CD4-positive, alpha-beta T cell treated with Interleukin-21 for 1 hour (primary cell): ENCODE data around the gene CC2D2A.
A peak's percentile ranks its signal among the peaks of the same experiment; 100 is the strongest.
"Not testable (repeated sequence)": the region's sequence is repeated elsewhere in the genome, so short reads cannot be mapped to it uniquely, and the experiment has no call there.

ENCODE experiments used
- DNase-seq: peaks from one replicate; pipeline ENCODE4 v3.0.0-alpha.2; 2020

CC2D2A gene

GRCh38 chr4:15470128-15470475, 420 bp downstream of the CC2D2A start:
- DNase-seq, result no peak

GRCh38 chr4:15476396-15476795, 6.7 kb downstream of the CC2D2A start:
- DNase-seq, result no peak

GRCh38 chr4:15478724-15479088, 9.0 kb downstream of the CC2D2A start:
- DNase-seq, result no peak

GRCh38 chr4:15479089-15479912, 9.6 kb downstream of the CC2D2A start:
- peak; percentile 10 for DNase-seq

- DNase-seq, result no peak
These were observed 10.2 kb downstream of the CC2D2A start for GRCh38 chr4:15479913-15480185.

DNA sequence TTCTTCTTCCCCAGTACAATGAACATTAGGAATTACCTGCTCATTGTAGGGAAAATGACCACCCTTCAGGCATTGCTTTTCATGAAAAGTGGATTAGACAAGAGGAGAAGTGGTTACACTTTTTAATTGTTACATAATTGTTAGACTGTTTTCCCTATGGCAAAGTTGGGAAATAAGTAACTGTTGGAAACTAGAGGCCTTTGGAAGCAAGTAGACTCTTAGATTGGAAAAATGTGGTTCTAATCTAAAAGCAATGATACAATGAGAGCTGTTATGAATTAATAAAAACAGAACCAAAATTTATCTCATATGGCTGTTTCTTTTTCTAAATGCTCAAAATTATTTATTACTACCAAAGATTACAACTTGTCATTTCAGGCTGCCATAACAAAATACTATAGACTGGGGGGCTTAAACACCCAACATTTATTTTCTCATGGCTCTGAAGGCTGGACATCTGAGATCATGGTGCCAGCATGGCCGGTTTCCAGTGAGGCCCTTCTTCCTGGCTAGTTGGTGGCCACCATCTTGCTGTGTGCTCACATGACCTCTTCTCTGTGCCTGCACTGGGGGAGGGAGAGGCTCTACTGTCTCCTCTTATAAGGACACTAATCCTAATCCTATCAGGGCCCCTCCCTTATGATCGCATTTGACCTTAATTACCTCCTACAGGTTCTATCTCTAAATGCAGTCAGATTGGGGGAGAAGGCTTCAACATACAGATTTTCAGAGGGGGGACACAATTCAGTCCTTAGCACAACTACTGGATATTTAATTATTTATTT, 12.5 kb downstream of the CC2D2A start:
- no peak for DNase-seq

DNA sequence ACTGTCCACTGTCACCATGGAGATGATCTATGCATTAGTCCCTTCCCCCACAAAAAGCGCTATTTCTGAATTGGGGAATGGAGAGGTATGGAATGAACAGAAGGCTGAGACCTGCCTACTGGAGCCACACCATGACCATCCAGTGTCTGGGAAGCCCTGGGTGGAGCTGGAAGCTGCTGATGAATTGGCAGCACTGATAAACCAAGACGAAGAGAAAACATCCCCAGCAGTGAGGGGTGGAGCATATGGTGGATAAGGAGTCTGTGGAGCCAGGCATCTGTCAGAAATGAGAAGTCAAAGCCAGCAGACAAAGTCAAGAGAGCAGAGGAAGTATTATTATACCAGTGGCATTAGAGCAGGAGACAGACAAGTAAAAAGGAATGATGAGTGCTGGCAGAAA, 13.2 kb downstream of the CC2D2A start:
- DNase-seq, result no peak

- DNase-seq, result no peak
These were observed 18.5 kb downstream of the CC2D2A start for GRCh38 chr4:15488136-15488535.

- no peak for DNase-seq
These were observed 19.2 kb downstream of the CC2D2A start for GRCh38 chr4:15488658-15489470.

GRCh38 chr4:15489551-15489950, 19.9 kb downstream of the CC2D2A start:
- DNase-seq, result no peak

DNA sequence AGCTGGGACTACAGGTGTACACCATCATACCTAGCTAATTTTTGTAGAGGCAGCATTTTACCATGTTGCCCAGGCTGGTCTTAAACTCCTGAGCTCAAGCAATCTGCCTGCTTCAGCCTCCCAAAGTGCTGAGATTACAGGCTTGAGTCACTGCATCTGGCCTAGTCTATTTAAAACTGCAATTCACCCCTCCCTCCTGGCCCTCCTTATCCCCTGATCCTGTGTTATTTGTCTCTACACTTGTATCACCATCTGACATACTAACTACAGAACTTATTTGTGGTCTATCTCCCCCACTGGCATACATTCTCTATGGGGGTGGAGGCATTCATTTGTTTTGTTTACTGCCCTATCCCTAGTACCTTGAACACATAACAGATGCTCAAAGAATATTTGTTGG, 23.7 kb downstream of the CC2D2A start:
- DNase-seq, result no peak

- no peak for DNase-seq
These were observed 25.9 kb downstream of the CC2D2A start for GRCh38 chr4:15495621-15496020.

- no peak for DNase-seq
These were observed 28.7 kb downstream of the CC2D2A start for GRCh38 chr4:15498356-15498755.

GRCh38 chr4:15500701-15501100, 31.0 kb downstream of the CC2D2A start:
- no peak for DNase-seq

GRCh38 chr4:15501941-15502340, 32.3 kb downstream of the CC2D2A start:
- no peak for DNase-seq

DNA sequence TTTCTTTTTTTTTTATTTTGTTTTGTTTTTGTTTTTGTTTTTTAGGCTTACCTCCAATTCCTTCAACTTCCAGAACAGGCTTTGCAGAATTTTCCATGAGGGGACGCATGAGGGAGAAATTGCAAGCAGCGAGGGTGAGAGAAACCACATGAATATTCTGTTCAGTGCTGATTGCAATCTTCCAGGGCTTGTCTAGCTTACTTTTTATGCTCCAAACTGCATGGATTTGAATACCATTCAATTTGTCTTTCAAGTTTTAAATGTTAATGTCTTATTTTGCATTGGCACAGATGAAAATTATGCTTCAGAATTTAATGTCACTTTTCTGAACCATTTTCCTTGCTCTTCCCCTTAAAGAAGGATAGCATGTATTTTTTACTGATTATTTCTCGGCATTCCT, 32.7 kb downstream of the CC2D2A start:
- no peak for DNase-seq

- no peak for DNase-seq
These were observed 34.4 kb downstream of the CC2D2A start for GRCh38 chr4:15504041-15504440.

DNA sequence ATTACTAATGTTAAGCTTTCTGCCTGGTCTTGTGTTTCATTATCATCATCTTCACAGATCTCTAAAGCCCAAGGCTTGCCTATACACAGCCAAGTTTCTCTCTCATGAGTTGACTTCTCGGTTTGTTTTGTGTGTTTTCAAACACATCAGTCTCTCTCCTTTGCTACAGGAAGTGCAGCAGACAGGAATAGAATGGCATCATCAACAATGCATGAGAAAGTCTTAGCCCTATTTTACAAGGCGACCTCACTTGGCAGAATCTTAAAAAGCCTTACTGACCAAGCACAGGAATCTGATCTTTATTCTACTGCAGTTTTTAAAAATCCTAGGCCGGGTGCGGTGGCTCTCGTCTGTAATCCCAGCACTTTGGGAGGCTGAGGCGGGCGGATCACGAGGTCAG, 36.8 kb downstream of the CC2D2A start:
- no peak for DNase-seq

GRCh38 chr4:15507679-15508078, 38.0 kb downstream of the CC2D2A start:
- DNase-seq, result no peak

- DNase-seq, result no peak
These were observed 41.3 kb downstream of the CC2D2A start for GRCh38 chr4:15510961-15511360.

- no peak for DNase-seq
These were observed 43.9 kb downstream of the CC2D2A start for GRCh38 chr4:15513545-15513944.

- no peak for DNase-seq
These were observed 45.4 kb downstream of the CC2D2A start for GRCh38 chr4:15515106-15515505.

DNA sequence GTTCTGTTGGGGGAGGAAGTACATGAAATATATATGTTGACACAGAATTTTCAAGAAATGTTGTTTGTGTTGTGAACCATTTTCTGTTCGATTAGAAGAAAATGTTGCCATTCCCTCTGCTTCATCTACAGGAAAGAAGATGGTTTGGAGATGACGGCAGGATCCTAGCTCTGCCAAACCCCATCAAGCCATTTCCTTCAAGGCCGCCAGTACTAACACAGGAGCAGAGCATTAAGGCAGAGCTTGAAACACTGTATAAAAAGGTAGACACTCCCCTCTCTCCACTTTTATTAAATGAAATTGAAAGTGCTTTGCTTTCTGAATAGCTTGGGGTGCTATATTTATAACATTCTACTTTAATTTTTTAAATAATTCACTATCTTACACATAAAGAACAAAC, 46.8 kb downstream of the CC2D2A start:
- no peak for DNase-seq

- not testable (repeated sequence) for DNase-seq
These were observed 48.0 kb downstream of the CC2D2A start for GRCh38 chr4:15517681-15518080.
